AG04450 (cell line): Measurements from ENCODE around the gene ACCSL. TPM values are rescaled to one million over a fixed set of nuclear protein-coding genes. Genes with fewer than 3 reads are reported as not detected.

ENCODE experiments used
- CTCF ChIA-PET: fragments of 300-600, 350-600 bp; formaldehyde crosslinking; extraction: SDS; loops from one replicate; lab custom pipeline; 2022; ENCODE audit warnings: antibody characterized with exemption, inconsistent platforms; lab: Charles Lee
- POLR2A ChIA-PET: fragments of 350-600 bp; formaldehyde crosslinking; extraction: SDS; loops from one replicate; lab custom pipeline; 2021; ENCODE audit warnings: antibody characterized with exemption, inconsistent platforms; lab: Yijun Ruan, JAX
- DNase-seq: peaks from one replicate; pipeline ENCODE4 v3.0.0-alpha.2; 2011; ENCODE audit warnings: low read depth, low spot score
- H3K27ac ChIP-seq: one replicate; pipeline ENCODE4 v1.5.1; 2012; ENCODE audit warnings: low read depth, low read length, control low read depth
- H3K27me3 ChIP-seq: one replicate; pipeline ENCODE4 v1.6.0; 2012; ENCODE audit warnings: low read length; ENCODE audit not compliant: control insufficient read depth, insufficient read depth
- H3K4me3 ChIP-seq: 2 replicates; pipeline ENCODE4 v1.5.1; 2011; ENCODE audit warnings: mild to moderate bottlenecking, low read depth, low read length, control low read depth
- H3K9me3 ChIP-seq: 2 replicates; pipeline ENCODE4 v1.5.1; 2012; ENCODE audit warnings: low read length; ENCODE audit not compliant: control insufficient read depth, insufficient read depth
- CTCF ChIP-seq: IDR thresholded peaks from 2 replicates; pipeline ENCODE4 v1.5.1; 2011; ENCODE audit warnings: low read depth, low read length, control low read depth, inconsistent platforms
- polyA plus RNA-seq: library from polyadenylated mRNA; depleted of rRNA; stranded (reverse); fragments of >200 nt; gene quantifications from 2 replicates; pipeline ENCODE4 v1.2.3, GENCODE V29; 2011

The ACCSL gene
- polyA plus RNA-seq, 1 experiment, result not detected

GRCh38 chr11:44088377-44088776 lies 40.6 kb downstream of the ACCSL start:
- POLR2A ChIA-PET, result no interaction called here
- Histone ChIP-seq H3K27me3 (peaks cover 10% of the 10 kb centered on the region), H3K27ac (no peak overlapping the region), H3K9me3 (no peaks in the 10 kb centered on the region; the same call in none of the 2 replicates), H3K4me3 (no peak overlapping the region)
- CTCF ChIA-PET, result interaction anchor here (0.7 kb wide), 1 partner anchor 270 kb away, joined by 3 read pairs; no protein-coding TSS in a partner anchor
- DNase-seq, result no peak
- no peak for TF ChIP-seq CTCF

- DNase-seq, result no peak
- H3K27ac ChIP-seq, result no peak overlapping the region
- peaks cover 10% of the 10 kb centered on the region for H3K27me3 ChIP-seq
- H3K9me3 ChIP-seq, result no peaks in the 10 kb centered on the region; the same call in 1 of the 2 replicates
- TF ChIP-seq CTCF, result no peak
- ChIA-PET POLR2A (no interaction called here), CTCF (no interaction called here)
- no peak overlapping the region for H3K4me3 ChIP-seq
These were observed 41.1 kb downstream of the ACCSL start for GRCh38 chr11:44088871-44089270.

- TF ChIP-seq CTCF, result no peak
- Histone ChIP-seq H3K27ac (no peak overlapping the region), H3K9me3 (no peaks in the 10 kb centered on the region), H3K27me3 (peaks cover 10% of the 10 kb centered on the region), H3K4me3 (no peak overlapping the region)
- CTCF ChIA-PET, result interaction anchor here (0.6 to 1.3 kb wide), 4 partner anchors 9 to 449 kb away, joined by 3 to 5 read pairs (median 4); no protein-coding TSS in a partner anchor
- POLR2A ChIA-PET, result no interaction called here
- DNase-seq, result no peak
These were observed 42.8 kb downstream of the ACCSL start for GRCh38 chr11:44090539-44090938.

GRCh38 chr11:44094260-44094868 lies 46.6 kb downstream of the ACCSL start:
- H3K9me3 ChIP-seq, result no peaks in the 10 kb centered on the region; the same call in 1 of the 2 replicates
- DNase-seq, result peak; percentile 63

More at GRCh38 chr11:44094260-44094868, 46.6 kb downstream of the ACCSL start:
- Histone ChIP-seq H3K4me3 (no peak overlapping the region), H3K27ac (no peak overlapping the region), H3K27me3 (peaks cover 8% of the 10 kb centered on the region)
- peak; percentile 86 for TF ChIP-seq CTCF
- ChIA-PET POLR2A (no interaction called here), CTCF (interaction anchor here (0.6 to 3.8 kb wide), 44 partner anchors 10 to 1259 kb away, joined by 3 to 112 read pairs (median 4); partner anchors contain the start of gene ACCS)
